Measurements from ENCODE around the gene GABARAP. TPM values are rescaled to one million over a fixed set of nuclear protein-coding genes. Genes with fewer than 3 reads are reported as not detected.
A peak's percentile ranks its signal among the peaks of the same experiment; 100 is the strongest.

Gene GABARAP
- total RNA-seq, 6 donors from 2014 or later: 381 to 631 (median 601) TPM

DNA sequence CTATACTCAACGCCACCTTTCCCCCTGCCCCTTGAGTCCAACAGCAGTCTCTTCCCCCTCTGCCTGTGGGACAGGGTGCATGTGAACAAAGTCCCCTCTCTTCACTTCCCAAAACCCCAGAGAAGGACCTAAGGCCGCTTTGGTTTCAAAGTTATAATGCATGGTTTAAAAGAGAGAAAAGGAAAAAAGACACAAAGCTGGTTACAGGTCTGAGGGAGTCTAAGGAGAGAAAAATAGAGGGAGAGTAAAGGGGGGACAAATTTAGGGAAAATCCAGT, 1.1 kb upstream of the GABARAP start:
- no peak for TF ChIP-seq POLR2AphosphoS5 (IDR thresholded peaks at IDR 0.05)
- TF ChIP-seq POLR2A (IDR thresholded peaks at IDR 0.05): no peak
- TF ChIP-seq, protein P1, sequence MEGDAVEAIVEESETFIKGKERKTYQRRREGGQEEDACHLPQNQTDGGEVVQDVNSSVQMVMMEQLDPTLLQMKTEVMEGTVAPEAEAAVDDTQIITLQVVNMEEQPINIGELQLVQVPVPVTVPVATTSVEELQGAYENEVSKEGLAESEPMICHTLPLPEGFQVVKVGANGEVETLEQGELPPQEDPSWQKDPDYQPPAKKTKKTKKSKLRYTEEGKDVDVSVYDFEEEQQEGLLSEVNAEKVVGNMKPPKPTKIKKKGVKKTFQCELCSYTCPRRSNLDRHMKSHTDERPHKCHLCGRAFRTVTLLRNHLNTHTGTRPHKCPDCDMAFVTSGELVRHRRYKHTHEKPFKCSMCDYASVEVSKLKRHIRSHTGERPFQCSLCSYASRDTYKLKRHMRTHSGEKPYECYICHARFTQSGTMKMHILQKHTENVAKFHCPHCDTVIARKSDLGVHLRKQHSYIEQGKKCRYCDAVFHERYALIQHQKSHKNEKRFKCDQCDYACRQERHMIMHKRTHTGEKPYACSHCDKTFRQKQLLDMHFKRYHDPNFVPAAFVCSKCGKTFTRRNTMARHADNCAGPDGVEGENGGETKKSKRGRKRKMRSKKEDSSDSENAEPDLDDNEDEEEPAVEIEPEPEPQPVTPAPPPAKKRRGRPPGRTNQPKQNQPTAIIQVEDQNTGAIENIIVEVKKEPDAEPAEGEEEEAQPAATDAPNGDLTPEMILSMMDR (IDR thresholded peaks at IDR 0.05): no peak
- TF ChIP-seq EP300 (IDR thresholded peaks at IDR 0.05): no peak
- peaks cover 0 to 46% (median 36%) of the 10 kb centered on the region in 4 donors for H3K36me3 ChIP-seq
- peak overlapping the region in 3 of 4 donors; percentile 76 to 99 (median 85) for H3K4me3 ChIP-seq
- ATAC-seq (ENCODE audit: low FRiP score in 2 of 2) (no peak), DNase-seq (no peak)
- no peaks in the 10 kb centered on the region for H3K9me3 ChIP-seq
- H3K27me3 ChIP-seq: no peaks in the 10 kb centered on the region
- 35 to 38% methylated on average over 2 of the region's 2 CpGs for WGBS, 2 donors
- H3K27ac ChIP-seq: peak overlapping the region; percentile 92 to 100 (median 97)
- H3K4me1 ChIP-seq: peaks cover 23 to 30% (median 26%) of the 10 kb centered on the region in 4 donors

DNA sequence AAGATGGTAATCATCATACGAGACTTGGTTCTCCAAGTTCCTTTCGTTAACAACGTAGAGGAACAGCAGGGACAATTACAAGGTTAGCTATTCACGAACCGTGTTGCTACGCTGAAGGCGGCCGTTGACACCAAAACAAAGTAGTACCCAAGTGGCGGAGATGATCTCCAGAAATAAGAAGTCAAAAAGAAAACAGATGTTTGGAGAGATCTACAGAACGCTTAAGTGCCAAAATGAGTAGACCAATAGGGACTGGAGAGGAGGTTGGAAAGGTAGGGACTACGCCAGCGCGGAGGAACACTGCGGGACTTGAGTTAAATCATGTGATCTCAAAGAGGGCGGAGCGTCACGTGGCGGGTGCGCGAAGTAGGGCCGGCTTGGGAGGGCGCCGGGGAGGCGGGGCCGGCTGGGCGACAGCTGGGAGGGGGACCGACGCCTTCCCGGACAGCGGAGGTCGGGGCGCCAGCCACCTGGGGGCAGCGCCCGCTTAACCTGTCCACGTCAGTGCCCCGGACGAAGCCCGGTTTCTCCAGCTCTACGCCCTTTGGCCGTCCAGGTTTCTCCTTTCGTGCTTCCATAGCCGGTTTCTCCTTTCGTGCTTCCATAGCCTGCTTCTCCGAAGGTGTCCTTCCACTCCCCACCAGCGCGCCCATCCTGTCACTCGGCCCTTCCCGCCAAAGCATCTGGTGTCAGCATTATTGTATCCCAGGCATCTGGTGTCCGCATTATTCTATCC, 636 bp upstream of the GABARAP start:
- H3K9me3 ChIP-seq: no peaks in the 10 kb centered on the region
- H3K27me3 ChIP-seq: no peaks in the 10 kb centered on the region
- H3K4me3 ChIP-seq: peak overlapping the region; percentile 44 to 99 (median 80)
- WGBS, 2 donors: 1 to 3% methylated on average over 48 to 49 of the region's 49 CpGs
- peaks cover 23 to 30% (median 26%) of the 10 kb centered on the region in 4 donors for H3K4me1 ChIP-seq
- DNase-seq (peak; percentile 94 to 97), ATAC-seq (ENCODE audit: low FRiP score in 2 of 2) (peak; percentile 83 to 84)
- H3K27ac ChIP-seq: peak overlapping the region; percentile 92 to 100 (median 97)
- peaks cover 0 to 46% (median 36%) of the 10 kb centered on the region in 4 donors for H3K36me3 ChIP-seq
- TF ChIP-seq, protein P1 (IDR thresholded peaks at IDR 0.05): peak in 3 of 6 experiments; percentile 10 to 39 (median 37)
- TF ChIP-seq POLR2A (IDR thresholded peaks at IDR 0.05) (peak in 3 of 4 donors; percentile 57 to 83 (median 74)), POLR2AphosphoS5 (IDR thresholded peaks at IDR 0.05) (peak; percentile 84 to 95), EP300 (IDR thresholded peaks at IDR 0.05) (peak in 3 of 4 donors; percentile 23 to 83 (median 61))

DNA sequence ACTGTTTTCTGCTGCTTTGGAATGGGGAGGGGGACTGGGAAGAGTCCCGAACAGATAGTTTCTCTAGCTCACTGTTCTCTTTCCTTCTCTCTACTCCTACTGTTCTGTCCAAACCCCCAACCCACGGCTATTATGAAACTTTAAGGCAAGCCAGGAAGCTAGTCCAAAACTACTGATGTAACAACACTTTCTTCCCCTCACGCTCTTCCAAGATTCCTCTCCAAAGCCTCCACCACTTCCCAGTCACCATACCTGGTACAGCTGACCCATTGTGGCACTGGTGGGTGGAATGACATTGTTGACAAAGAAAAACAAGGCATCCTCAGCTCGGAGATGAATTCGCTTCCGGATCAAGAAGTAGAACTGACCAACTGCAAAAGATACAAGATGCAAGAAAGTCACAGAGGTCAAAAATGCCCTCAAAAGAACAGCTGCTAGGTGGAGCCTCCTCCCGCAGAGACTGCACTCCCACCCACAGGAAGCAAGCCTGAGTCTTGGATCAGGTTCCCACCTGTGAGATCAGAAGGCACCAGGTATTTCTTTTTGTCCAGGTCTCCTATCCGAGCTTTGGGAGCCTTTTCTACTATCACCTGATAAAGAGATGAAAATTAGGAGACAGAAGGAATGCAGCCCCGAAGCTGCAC, 1.0 kb downstream of the GABARAP start:
- H3K4me1 ChIP-seq: peaks cover 23 to 44% (median 34%) of the 10 kb centered on the region in 4 donors
- peaks cover 0 to 43% (median 35%) of the 10 kb centered on the region in 4 donors for H3K36me3 ChIP-seq
- H3K27me3 ChIP-seq: no peaks in the 10 kb centered on the region
- 24 to 41% methylated on average over 9 of the region's 9 CpGs for WGBS, 2 donors
- DNase-seq: no peak
- no peak for TF ChIP-seq POLR2AphosphoS5 (IDR thresholded peaks at IDR 0.05)
- TF ChIP-seq, protein P1 (IDR thresholded peaks at IDR 0.05): no peak
- no peak for TF ChIP-seq EP300 (IDR thresholded peaks at IDR 0.05)
- TF ChIP-seq POLR2A (IDR thresholded peaks at IDR 0.05): no peak
- ATAC-seq (ENCODE audit: low FRiP score in 2 of 2): no peak
- H3K4me3 ChIP-seq: peak overlapping the region; percentile 33 to 99 (median 80)
- H3K9me3 ChIP-seq: no peaks in the 10 kb centered on the region
- peak overlapping the region; percentile 92 to 100 (median 97) for H3K27ac ChIP-seq

DNA sequence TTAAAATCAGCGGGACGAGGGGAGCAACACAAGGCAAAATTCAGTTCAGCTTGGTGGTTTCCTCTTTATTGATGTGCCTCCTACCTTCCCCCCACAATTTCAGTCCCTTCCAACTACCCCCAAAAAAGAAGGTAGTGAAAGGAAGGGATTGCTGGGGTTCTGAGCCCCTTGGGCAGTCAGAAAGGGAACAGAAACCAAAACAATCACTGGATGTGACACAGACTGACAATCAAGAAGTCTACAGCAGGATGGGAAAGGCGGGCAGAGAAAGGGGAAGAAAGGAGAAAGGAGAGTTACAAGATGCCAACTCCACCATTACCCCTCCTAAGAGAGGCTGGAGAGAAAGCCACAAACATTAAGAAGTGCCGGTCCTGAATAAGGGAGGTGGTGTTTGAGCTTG, 1.9 kb downstream of the GABARAP start:
- Histone ChIP-seq H3K27ac (peak overlapping the region; percentile 92 to 100 (median 97)), H3K4me1 (peaks cover 23 to 46% (median 35%) of the 10 kb centered on the region in 4 donors), H3K36me3 (peaks cover 0 to 43% (median 34%) of the 10 kb centered on the region in 4 donors), H3K27me3 (no peaks in the 10 kb centered on the region), H3K9me3 (no peaks in the 10 kb centered on the region), H3K4me3 (peak overlapping the region in 2 of 4 donors; percentile 85 to 99)
- no peak for DNase-seq
- ATAC-seq (ENCODE audit: low FRiP score in 2 of 2): no peak
- TF ChIP-seq, protein P1 (IDR thresholded peaks at IDR 0.05): no peak
- TF ChIP-seq POLR2AphosphoS5 (IDR thresholded peaks at IDR 0.05) (no peak), POLR2A (IDR thresholded peaks at IDR 0.05) (no peak), EP300 (IDR thresholded peaks at IDR 0.05) (no peak)
- 58% methylated on average over 4 of the region's 4 CpGs for WGBS, 2 donors

All from upper lobe of left lung (tissue), 6 donors.